OCI-LY3 (cell line): Measurements from ENCODE around the gene CPNE4.

Experiments used
- H2AFZ ChIP-seq: fragments of 200-600, 300-600 bp; shearing (Covaris generic); 2 replicates; pipeline ENCODE4 v1.6.0; 2014; ENCODE audit warnings: antibody characterized with exemption, low read depth, low read length
- H3K27ac ChIP-seq: fragments of 200-600, 300-600 bp; sonication (generic); 2 replicates; pipeline ENCODE4 v1.5.1; 2014; ENCODE audit warnings: mild to moderate bottlenecking, low read length, moderate library complexity, mixed read lengths
- H3K27me3 ChIP-seq: fragments of 200-600, 300-600 bp; sonication (generic); 2 replicates; pipeline ENCODE4 v1.6.1; 2014; ENCODE audit warnings: low read depth, low read length, mixed read lengths
- H3K36me3 ChIP-seq: fragments of 200-600, 300-600 bp; sonication (generic); replicated peaks from 2 replicates; pipeline ENCODE3; 2014; ENCODE audit warnings: low read depth, low read length, mixed read lengths
- H3K4me1 ChIP-seq: fragments of 300-600, 200-600 bp; sonication (generic); 2 replicates; pipeline ENCODE4 v1.6.1; 2014; ENCODE audit warnings: low read length, mixed read lengths
- H3K4me2 ChIP-seq: fragments of 200-600, 300-600 bp; sonication (generic); 2 replicates; pipeline ENCODE4 v1.6.1; 2014; ENCODE audit warnings: low read length, mixed read lengths
- H3K4me3 ChIP-seq: fragments of 300-600, 200-600 bp; sonication (generic); 2 replicates; pipeline ENCODE4 v1.5.1; 2014; ENCODE audit warnings: antibody characterized with exemption, mild to moderate bottlenecking, low read length, moderate library complexity
- H3K79me2 ChIP-seq: fragments of 300-600, 200-600 bp; shearing (Covaris generic); 2 replicates; pipeline ENCODE4 v1.6.1; 2014; ENCODE audit warnings: mild to moderate bottlenecking, low read length, mixed read lengths
- H3K9ac ChIP-seq: fragments of 300-600, 200-600 bp; shearing (Covaris generic); 2 replicates; pipeline ENCODE4 v1.6.0; 2014; ENCODE audit warnings: mild to moderate bottlenecking, low read length, moderate library complexity
- H3K9me3 ChIP-seq: fragments of 200-600, 300-600 bp; shearing (Covaris generic); 2 replicates; pipeline ENCODE4 v1.6.1; 2014; ENCODE audit warnings: low read length, mixed read lengths; ENCODE audit not compliant: insufficient read depth
- H4K20me1 ChIP-seq: fragments of 200-600, 300-600 bp; sonication (generic); 2 replicates; pipeline ENCODE4 v1.6.1; 2016; ENCODE audit warnings: low read length, mixed read lengths; ENCODE audit not compliant: insufficient read depth
- EZH2phosphoT487 ChIP-seq: fragments of 200-600 bp; shearing (Covaris generic); IDR thresholded peaks from 2 replicates; pipeline ENCODE4 v1.6.1; 2018; ENCODE audit warnings: antibody characterized with exemption, mixed run types, low read depth
- TF ChIP-seq, protein P1 (sequence below): fragments of 200-600, 300-600 bp; sonication (generic); IDR thresholded peaks from 2 replicates; pipeline ENCODE4 v1.5.1; 2014; ENCODE audit warnings: antibody characterized with exemption, low read length, low read depth

Gene CPNE4

DNA sequence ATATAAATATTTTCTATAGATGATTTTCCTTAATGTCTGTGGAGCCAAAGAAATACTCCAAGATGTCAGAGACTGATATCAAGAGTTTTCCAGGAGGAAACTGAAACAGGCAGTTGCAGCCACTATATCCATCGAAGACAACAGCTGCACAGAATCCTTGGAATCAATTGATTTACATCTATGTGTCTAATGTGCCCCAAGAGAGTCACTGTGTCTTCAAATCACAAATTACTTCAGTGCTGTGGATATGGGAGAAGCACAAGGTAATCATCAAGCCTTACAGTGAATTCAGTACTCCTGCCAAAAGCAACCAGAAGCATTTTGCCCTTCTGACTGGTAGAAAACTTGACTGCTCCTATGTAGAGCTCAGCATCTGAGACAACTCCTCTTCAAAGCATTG lies 51.1 kb downstream of the CPNE4 start:
- TF ChIP-seq, protein P1, sequence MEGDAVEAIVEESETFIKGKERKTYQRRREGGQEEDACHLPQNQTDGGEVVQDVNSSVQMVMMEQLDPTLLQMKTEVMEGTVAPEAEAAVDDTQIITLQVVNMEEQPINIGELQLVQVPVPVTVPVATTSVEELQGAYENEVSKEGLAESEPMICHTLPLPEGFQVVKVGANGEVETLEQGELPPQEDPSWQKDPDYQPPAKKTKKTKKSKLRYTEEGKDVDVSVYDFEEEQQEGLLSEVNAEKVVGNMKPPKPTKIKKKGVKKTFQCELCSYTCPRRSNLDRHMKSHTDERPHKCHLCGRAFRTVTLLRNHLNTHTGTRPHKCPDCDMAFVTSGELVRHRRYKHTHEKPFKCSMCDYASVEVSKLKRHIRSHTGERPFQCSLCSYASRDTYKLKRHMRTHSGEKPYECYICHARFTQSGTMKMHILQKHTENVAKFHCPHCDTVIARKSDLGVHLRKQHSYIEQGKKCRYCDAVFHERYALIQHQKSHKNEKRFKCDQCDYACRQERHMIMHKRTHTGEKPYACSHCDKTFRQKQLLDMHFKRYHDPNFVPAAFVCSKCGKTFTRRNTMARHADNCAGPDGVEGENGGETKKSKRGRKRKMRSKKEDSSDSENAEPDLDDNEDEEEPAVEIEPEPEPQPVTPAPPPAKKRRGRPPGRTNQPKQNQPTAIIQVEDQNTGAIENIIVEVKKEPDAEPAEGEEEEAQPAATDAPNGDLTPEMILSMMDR, result no peak
- no peak for TF ChIP-seq EZH2phosphoT487

DNA sequence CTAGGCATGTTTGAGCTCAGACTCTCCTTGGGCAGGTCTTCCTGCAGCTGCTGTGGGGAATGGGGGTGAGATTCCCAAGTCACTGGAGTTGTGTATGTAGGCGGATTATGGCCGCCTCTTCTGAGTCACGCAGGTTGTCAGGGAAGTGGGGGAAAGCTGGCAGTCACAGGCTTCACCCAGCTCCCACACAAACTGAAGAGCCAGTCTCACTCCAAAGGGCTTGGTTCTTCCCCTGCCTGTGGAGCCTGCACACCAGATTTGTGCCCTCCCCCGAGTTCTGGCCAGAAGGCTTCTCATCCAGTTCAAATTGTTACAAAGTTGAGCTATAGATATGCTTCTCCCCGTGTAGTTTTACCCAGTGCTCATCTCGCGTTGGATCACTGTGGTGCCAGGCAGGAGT lies 53.5 kb downstream of the CPNE4 start:
- no peak overlapping the region for H3K9ac ChIP-seq
- H3K4me1 ChIP-seq, result no peaks in the 10 kb centered on the region
- H3K79me2 ChIP-seq, result no peaks in the 10 kb centered on the region
- H3K27ac ChIP-seq, result no peak overlapping the region
- H3K36me3 ChIP-seq, result no peaks in the 10 kb centered on the region
- no peak overlapping the region for H3K4me2 ChIP-seq
- no peak overlapping the region for H2AFZ ChIP-seq
- H3K9me3 ChIP-seq, result no peaks in the 10 kb centered on the region
- H3K4me3 ChIP-seq, result no peak overlapping the region
- H3K27me3 ChIP-seq, result no peaks in the 10 kb centered on the region
- TF ChIP-seq EZH2phosphoT487, result no peak
- TF ChIP-seq, protein P1, result no peak
- no peaks in the 10 kb centered on the region for H4K20me1 ChIP-seq

More for the DNA sequence above, 51.1 kb downstream of the CPNE4 start:
- Histone ChIP-seq H3K27me3 (no peaks in the 10 kb centered on the region), H3K79me2 (no peaks in the 10 kb centered on the region), H3K9ac (no peak overlapping the region), H2AFZ (no peak overlapping the region), H3K4me1 (no peaks in the 10 kb centered on the region), H3K9me3 (no peaks in the 10 kb centered on the region), H3K36me3 (no peaks in the 10 kb centered on the region), H3K4me2 (no peak overlapping the region), H4K20me1 (no peaks in the 10 kb centered on the region), H3K27ac (no peak overlapping the region), H3K4me3 (no peak overlapping the region)

DNA sequence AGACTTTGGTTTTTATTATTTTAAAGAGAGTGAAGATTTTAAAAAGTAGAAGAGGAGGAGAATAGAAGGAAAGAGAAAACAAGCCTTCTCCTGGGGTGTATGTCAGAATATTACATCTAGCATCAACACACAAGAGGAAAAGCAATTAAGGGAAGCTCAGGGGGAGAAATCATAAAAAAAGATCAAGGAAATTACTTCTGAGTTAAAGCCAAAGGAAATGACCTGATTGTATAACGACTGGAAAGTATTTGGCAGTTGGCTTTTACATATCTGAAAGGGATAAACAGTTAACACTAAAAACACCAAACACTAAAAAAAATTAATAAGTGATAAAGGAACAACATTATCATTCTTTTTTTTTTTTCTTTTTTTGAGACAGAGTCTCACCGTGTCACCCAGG lies 58.4 kb downstream of the CPNE4 start:
- Histone ChIP-seq H2AFZ (no peak overlapping the region), H3K36me3 (no peaks in the 10 kb centered on the region), H3K79me2 (no peaks in the 10 kb centered on the region), H3K9ac (no peak overlapping the region), H3K27me3 (no peaks in the 10 kb centered on the region), H3K27ac (no peak overlapping the region), H3K4me1 (peaks cover 7% of the 10 kb centered on the region), H3K4me2 (no peak overlapping the region), H4K20me1 (no peaks in the 10 kb centered on the region), H3K4me3 (no peak overlapping the region), H3K9me3 (no peaks in the 10 kb centered on the region)
- TF ChIP-seq, protein P1, result no peak

DNA sequence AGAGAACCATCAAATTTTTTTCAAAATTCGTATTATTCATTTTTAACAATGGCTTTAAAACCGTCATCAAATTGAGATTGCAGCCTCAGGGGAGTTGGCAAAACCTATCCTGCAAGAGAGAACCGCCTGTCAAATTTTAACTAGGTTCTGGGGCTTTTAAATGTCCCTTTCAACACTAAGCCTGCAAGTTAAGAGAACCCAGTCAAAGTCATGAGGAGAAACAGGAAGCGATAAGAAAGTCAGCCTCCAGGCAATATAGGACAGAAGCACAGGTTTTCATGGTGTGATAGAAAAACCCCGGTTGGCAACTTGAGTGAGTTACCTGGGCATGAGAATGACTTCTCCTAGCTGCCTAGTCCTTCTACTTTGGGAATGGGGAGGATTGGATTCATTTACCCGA lies 59.8 kb downstream of the CPNE4 start:
- Histone ChIP-seq H2AFZ (no peak overlapping the region), H3K4me1 (peaks cover 10% of the 10 kb centered on the region), H3K9ac (no peak overlapping the region), H3K9me3 (no peaks in the 10 kb centered on the region), H3K4me3 (no peak overlapping the region), H4K20me1 (no peaks in the 10 kb centered on the region), H3K79me2 (no peaks in the 10 kb centered on the region), H3K27me3 (no peaks in the 10 kb centered on the region), H3K36me3 (no peaks in the 10 kb centered on the region), H3K4me2 (peak overlapping the region; percentile 7; the same call in 1 of the 2 replicates), H3K27ac (no peak overlapping the region)
- no peak for TF ChIP-seq EZH2phosphoT487
- TF ChIP-seq, protein P1, result no peak
